Articular chondrocyte of knee joint (primary cell): ENCODE measurements around the gene MRPL48. TPM values are rescaled to one million over a fixed set of nuclear protein-coding genes. Genes with fewer than 3 reads are reported as not detected.

ENCODE experiments used
- total RNA-seq: library from RNA; depleted of rRNA; stranded (reverse); fragments of >200 nt; gene quantifications from 2 replicates; pipeline ENCODE4 v1.2.3, GENCODE V29; 2012

The MRPL48 gene
- total RNA-seq = 20.8 and 22.1 TPM in 2 replicates

DNA sequence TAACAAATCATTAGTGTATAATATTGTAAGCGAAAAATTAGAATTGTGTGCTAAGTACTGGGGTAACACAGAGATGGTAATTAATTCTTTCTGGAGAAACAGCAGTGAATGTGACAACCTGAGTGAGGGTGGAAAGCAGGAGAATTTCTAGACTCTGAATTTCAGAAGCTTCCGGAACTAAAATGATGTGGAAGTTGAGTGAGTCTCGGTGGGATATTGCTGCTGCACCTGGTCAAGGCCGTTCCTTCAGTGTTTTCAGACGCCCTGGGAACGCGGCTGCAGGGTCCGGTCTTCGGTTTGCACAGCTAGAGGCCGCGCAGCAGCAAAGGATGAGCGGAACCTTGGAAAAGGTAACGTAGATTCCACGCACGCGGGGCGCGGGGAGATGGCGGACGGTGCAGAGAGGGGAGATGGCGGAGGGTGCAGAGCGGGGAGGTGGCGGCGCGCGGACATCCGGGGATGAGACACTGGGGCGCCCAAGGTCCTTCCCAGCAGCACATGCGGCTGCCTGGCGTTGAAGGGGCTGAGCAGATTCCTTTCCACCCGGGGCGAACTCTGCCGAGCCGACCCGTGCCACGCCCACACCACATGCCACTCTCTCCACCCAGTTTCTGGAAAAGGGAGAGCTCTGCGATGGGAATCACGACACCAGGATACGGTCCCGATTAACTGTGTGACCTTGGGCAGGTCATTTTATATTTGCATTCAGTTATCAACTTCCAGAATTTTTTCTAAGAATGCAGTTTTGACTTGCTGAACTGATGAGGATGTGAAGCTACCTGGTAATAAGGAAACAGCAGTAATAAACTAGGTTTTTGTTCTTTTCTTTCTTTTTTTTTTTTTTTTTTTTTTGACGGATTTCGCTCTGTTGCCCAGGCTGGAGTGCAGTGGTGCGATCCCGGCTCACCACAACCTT, at the start of gene MRPL48:
Gene MRPL48 (plus strand): TSS at position 232 of the 916 bp plus-strand sequence. CDS start 98 bp downstream, at position 330.

DNA sequence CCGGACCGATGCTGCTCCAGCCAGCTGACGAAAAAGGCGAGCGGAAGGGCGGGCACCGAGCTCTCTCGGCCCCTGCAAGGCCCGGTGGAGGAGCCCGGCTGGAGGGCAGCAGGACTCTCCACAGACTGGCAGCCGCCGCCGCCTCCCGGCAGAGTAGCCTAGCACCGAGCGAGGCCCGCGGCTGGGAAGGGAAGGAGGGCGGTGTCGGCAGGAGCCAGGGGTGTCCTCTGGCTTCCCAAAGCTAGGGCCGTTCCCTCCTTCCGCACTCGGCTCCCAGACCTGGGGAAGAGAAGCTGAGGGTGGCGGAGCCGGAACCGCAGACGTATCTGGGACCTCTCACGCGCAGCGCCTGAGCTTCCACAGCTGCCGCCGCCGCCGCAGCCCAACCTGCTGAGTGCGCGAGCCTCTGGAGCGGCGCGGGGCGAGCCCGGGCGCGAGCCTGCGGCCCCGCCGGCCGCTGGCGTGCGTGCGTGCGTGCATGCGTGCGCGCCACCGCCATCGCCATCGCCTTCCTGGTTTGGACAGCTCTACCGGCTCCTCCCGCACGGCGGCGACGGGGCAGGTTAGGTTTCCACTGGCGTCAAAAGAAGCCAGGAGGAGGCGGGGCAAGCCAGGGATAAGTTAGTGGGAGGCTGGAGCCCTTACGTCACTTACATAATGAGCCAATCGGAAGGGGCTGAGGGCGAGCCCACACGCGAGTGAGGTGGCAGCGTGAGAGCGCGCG, 26.8 kb upstream of the MRPL48 start, which contains the start of gene RAB6A:
Gene RAB6A (minus strand): TSS at position 396 of the 724 bp plus-strand sequence. CDS start 439 bp downstream, outside the sequence.

DNA sequence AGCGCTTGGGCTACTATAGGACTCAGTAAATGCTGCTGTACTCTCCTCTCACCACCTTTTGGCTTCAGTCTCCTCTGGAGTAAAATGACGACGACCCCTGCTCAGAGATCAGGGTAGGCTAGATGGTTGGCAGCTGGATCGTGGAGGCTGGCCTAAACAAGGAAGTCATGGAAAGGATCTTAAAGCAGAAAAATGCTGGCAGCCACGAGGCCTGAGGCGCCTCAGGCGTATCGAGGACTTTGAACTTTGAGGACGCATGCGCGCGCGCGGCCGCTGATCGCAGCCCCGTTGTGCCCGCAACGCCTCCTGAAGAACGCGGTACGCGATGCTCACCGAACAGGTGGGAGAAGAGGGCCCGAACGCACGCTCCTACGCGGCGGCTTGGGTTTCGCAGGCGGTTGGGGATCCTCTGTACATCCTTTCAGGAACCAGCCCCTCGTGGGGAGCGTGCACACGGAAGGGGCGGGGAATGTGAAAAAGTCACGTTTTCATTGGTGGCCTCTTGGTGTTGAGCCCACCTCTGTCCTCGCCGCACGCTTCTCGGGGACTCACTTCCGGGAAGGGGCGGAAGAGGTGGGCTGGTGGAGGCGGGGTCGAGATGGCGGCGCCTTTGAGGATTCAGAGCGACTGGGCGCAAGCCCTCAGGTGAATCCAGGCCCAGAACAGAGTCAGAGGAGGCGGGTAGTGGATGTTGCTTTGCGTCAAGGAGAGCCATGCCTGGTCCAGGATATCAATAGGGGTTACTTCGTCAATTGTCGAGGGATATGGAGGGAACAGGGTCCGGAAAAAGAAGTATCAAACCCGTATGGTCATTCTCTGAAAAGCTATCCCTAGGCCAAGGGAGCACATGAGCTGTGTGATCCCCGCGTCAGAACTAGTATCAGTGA, 89.0 kb downstream of the MRPL48 start, which contains the start of the genes COA4 and PAAF1:
Gene COA4 (minus strand): TSS at position 423 of the 887 bp plus-strand sequence. CDS start 3,468 bp downstream, outside the sequence.
Gene PAAF1 (plus strand): TSS at position 576 of the 887 bp plus-strand sequence. CDS start 23 bp downstream, at position 599.

Other genes starting within 250 kb of the MRPL48 start
- gene FAM168A, start 189.8 kb upstream of the MRPL48 start, total RNA-seq = 30.4 and 35.8 TPM in 2 replicates
- gene PLEKHB1, start 141.3 kb upstream of the MRPL48 start, total RNA-seq = 0.97 and 1.2 TPM in 2 replicates
- gene RAB6A, start 26.8 kb upstream of the MRPL48 start, total RNA-seq = 129 and 130 TPM in 2 replicates
- gene COA4, start 89.0 kb downstream of the MRPL48 start, total RNA-seq = 47.4 and 56.4 TPM in 2 replicates
- 10.7 and 12.9 TPM in 2 replicates for gene PAAF1, start 89.1 kb downstream of the MRPL48 start, total RNA-seq
- gene DNAJB13, start 163.2 kb downstream of the MRPL48 start, total RNA-seq = not detected in 2 replicates
- gene UCP2, start 195.0 kb downstream of the MRPL48 start, total RNA-seq = 5.1 and 8.6 TPM in 2 replicates
- 0.65 and 1.1 TPM in 2 replicates for gene UCP3, start 221.2 kb downstream of the MRPL48 start, total RNA-seq